ENCODE results near the gene YWHAQ.

YWHAQ gene

DNA sequence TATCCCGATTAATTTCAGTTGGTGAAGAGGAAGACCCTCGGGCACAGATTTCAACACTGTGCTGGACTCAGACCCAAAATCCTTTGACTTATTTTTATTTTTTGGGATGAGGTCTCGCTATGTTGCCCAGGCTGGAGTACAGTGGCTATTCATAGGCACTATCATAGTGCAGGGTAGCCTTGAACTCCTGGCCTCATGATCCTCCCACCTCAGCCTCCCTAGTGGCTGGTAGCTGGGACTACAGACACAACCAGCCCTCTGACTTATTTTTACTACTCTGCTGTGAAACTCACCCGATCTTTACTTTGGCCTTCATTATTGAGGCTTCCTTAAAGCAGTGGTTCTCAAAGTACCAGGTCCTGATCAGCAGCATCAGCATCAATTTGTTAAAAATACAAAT lies 57.0 kb downstream of the YWHAQ start:
- no peak for DNase-seq

DNA sequence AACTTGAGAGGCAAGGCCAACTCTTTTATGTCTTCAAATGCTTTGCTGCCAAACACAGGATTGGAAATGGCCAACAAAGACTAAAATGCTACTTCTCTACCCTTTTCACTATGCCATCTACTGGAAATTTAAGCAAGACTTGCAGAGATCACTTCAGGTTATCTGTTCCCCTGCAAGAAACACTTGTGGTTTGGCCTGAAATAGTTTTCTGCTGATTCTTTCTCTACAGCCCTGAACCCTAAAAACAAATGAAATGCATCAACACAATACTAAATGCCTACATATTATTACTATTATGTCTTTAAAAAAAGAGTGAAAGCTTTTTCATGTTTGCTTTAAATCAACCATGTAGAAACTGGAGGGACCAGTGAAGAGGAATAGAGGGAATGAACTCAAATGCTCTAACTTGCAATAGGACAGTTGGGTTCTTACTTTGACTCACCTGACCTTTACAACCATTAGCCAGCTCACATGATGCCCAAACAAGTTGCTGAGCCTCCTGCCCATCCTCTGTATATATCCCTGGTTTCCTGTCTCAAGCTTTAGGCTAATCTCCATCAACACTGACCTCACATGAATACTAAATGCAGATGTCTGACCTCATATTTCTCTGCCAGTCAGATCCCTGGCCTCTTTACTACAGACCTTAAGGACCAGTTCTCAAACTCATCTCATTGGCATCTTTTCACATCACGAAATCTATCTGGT lies 57.6 kb downstream of the YWHAQ start:
- no peak for DNase-seq
- peaks cover 2% of the 10 kb centered on the region; the same call in 1 of the 2 replicates for H3K36me3 ChIP-seq
- TF ChIP-seq, protein P1, sequence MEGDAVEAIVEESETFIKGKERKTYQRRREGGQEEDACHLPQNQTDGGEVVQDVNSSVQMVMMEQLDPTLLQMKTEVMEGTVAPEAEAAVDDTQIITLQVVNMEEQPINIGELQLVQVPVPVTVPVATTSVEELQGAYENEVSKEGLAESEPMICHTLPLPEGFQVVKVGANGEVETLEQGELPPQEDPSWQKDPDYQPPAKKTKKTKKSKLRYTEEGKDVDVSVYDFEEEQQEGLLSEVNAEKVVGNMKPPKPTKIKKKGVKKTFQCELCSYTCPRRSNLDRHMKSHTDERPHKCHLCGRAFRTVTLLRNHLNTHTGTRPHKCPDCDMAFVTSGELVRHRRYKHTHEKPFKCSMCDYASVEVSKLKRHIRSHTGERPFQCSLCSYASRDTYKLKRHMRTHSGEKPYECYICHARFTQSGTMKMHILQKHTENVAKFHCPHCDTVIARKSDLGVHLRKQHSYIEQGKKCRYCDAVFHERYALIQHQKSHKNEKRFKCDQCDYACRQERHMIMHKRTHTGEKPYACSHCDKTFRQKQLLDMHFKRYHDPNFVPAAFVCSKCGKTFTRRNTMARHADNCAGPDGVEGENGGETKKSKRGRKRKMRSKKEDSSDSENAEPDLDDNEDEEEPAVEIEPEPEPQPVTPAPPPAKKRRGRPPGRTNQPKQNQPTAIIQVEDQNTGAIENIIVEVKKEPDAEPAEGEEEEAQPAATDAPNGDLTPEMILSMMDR (IDR thresholded peaks at IDR 0.05; ENCODE audit: low read depth, low read length) = no peak
- H3K9me3 ChIP-seq = no peaks in the 10 kb centered on the region
- H3K27me3 ChIP-seq = no peaks in the 10 kb centered on the region
- H3K4me3 ChIP-seq (ENCODE audit: low read depth, low read length) = no peak overlapping the region
- H3K4me1 ChIP-seq = no peaks in the 10 kb centered on the region

More for the DNA sequence above, 57.0 kb downstream of the YWHAQ start:
- Histone ChIP-seq H3K36me3 (peaks cover 2% of the 10 kb centered on the region; the same call in 1 of the 2 replicates), H3K4me1 (no peaks in the 10 kb centered on the region), H3K27me3 (no peaks in the 10 kb centered on the region), H3K4me3 (ENCODE audit: low read depth, low read length) (no peak overlapping the region), H3K9me3 (no peaks in the 10 kb centered on the region)
- TF ChIP-seq, protein P1 (IDR thresholded peaks at IDR 0.05; ENCODE audit: low read depth, low read length) = peak; percentile 13; the same call in 1 of the 2 replicates

DNA sequence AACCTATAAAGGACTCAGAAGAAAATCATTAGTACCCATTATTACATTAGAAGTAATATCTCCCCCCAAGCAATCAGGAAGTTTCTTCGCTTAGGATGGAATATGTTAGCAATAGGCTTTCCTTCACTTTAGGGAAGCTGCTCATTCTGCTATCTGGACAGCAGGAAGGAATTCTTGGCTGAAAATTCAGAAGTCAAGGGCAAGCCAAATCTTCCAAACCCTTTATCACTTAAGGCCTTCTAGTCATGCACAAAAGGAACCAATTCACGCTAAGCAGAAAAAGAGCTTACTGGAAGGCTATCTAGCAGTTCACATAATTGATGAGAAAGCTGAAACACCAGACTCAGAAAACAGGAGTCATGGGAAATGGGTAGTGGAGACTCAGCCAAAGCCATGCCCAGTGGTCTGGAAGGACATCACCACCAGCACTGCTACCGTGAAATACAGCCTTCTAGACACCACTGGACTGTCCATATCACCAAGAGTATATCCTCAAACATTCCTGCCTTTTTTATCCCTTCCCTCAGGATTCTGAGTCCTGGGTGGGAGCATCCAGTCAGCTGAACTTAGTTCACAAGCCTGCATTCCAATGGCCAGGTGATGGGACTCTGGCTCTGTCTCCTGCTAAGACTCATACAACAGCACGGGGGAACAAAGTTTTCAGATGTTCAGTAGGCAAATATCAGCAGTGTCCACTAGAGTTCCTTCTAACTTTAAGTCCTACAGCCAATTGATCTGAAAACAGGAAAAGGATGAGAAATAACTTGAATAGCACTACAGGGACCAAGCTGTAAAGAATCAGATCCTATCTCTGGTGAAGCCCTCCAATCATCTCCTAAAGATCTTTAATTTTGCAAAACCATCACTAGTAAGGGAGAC lies 60.4 kb downstream of the YWHAQ start:
- no peaks in the 10 kb centered on the region for H3K27me3 ChIP-seq
- H3K9me3 ChIP-seq = no peaks in the 10 kb centered on the region
- peaks cover 2% of the 10 kb centered on the region; the same call in 1 of the 2 replicates for H3K36me3 ChIP-seq
- H3K4me3 ChIP-seq (ENCODE audit: low read depth, low read length) = no peak overlapping the region
- no peaks in the 10 kb centered on the region for H3K4me1 ChIP-seq
- TF ChIP-seq, protein P1 (IDR thresholded peaks at IDR 0.05; ENCODE audit: low read depth, low read length) = no peak
- no peak for DNase-seq

DNA sequence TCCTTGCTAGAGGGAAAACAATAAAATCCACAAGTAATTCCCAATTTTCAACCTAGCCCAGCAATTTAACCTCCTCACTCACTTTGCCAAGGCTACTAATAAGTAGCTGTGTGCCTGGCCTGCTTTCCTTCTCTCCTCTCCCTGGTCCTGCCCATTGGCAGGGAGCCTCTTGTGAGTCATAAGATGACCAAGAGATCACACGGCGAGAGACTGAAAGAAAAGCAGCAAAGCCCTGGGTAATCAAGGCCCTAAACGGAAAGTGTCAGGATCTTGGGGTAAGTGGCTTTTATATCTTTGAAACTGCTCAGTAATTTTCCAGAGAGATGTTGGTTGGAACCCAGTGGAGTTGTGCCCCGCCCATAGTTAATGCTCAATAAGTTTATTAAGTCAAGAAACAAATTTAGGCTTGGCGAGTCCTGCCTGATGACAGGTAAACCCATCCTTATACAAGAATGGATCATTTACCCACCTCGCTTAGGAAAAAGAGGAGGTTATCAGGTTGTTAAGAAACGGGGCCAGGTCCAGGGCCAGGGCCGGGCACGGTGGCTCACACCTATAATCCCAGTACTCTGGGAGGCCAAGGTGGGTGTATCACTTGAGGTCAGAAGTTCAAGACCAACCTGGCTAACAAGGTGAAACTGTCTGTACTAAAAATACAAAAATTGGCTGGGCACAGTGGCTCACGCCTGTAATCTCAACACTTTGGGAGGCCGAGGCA lies 65.2 kb downstream of the YWHAQ start:
- DNase-seq = no peak
- no peaks in the 10 kb centered on the region for H3K9me3 ChIP-seq
- H3K36me3 ChIP-seq = peaks cover 2% of the 10 kb centered on the region; the same call in 1 of the 2 replicates
- H3K4me1 ChIP-seq = no peaks in the 10 kb centered on the region
- TF ChIP-seq, protein P1 (IDR thresholded peaks at IDR 0.05; ENCODE audit: low read depth, low read length) = no peak
- no peak overlapping the region for H3K4me3 ChIP-seq (ENCODE audit: low read depth, low read length)
- H3K27me3 ChIP-seq = no peaks in the 10 kb centered on the region

DNA sequence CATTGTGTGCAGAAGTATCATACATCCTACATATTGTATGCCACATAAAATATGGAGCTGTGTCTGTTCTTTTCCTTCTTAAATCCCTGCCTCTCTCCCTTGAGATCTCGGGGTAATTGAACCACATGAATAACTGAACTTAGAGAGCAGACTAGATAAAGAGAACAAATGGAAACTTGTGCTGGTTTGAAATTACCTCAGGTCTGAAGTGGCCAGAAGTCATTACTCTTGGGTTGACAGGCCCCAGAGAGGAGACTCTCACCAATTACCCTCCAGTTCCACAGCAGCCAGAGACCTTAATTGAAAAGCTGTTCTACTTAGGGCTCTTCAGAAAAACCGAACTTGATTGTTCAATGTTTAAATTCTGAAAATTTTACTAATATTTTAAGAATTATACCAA lies 70.2 kb downstream of the YWHAQ start:
- H3K4me1 ChIP-seq = peaks cover 3% of the 10 kb centered on the region; the same call in 1 of the 2 replicates
- H3K27me3 ChIP-seq = no peaks in the 10 kb centered on the region
- no peak overlapping the region for H3K4me3 ChIP-seq (ENCODE audit: low read depth, low read length)
- no peaks in the 10 kb centered on the region; the same call in 1 of the 2 replicates for H3K36me3 ChIP-seq
- TF ChIP-seq, protein P1 (IDR thresholded peaks at IDR 0.05; ENCODE audit: low read depth, low read length) = no peak
- no peak for DNase-seq
- H3K9me3 ChIP-seq = no peaks in the 10 kb centered on the region
